Measurements from ENCODE around the gene ZBTB16. TPM values are rescaled to one million over a fixed set of nuclear protein-coding genes. Genes with fewer than 3 reads are reported as not detected.

ZBTB16 gene
- total RNA-seq, 3 donors from 2014 or later, result 236 to 358 (median 271) TPM

GRCh38 chr11:114054806-114055205 is 4.7 kb upstream of the ZBTB16 start:
- no peak for DNase-seq (ENCODE audit: low spot score in 2 of 2)
- intact Hi-C loops (cut with DNase I; ENCODE audit: low total_unique reads), result loop anchor here (10.0 kb wide), 1 partner anchor 200 kb away; no protein-coding TSS in a partner anchor
- no peaks in the 10 kb centered on the region for H3K9me3 ChIP-seq
- H3K36me3 ChIP-seq, result no peaks in the 10 kb centered on the region
- no peaks in the 10 kb centered on the region for H3K4me1 ChIP-seq
- TF ChIP-seq, protein P1, sequence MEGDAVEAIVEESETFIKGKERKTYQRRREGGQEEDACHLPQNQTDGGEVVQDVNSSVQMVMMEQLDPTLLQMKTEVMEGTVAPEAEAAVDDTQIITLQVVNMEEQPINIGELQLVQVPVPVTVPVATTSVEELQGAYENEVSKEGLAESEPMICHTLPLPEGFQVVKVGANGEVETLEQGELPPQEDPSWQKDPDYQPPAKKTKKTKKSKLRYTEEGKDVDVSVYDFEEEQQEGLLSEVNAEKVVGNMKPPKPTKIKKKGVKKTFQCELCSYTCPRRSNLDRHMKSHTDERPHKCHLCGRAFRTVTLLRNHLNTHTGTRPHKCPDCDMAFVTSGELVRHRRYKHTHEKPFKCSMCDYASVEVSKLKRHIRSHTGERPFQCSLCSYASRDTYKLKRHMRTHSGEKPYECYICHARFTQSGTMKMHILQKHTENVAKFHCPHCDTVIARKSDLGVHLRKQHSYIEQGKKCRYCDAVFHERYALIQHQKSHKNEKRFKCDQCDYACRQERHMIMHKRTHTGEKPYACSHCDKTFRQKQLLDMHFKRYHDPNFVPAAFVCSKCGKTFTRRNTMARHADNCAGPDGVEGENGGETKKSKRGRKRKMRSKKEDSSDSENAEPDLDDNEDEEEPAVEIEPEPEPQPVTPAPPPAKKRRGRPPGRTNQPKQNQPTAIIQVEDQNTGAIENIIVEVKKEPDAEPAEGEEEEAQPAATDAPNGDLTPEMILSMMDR (IDR thresholded peaks at IDR 0.05), result no peak
- TF ChIP-seq POLR2AphosphoS5 (IDR thresholded peaks at IDR 0.05), result no peak
- no peak for TF ChIP-seq POLR2A (IDR thresholded peaks at IDR 0.05)
- H3K4me3 ChIP-seq, result no peak overlapping the region
- no peaks in the 10 kb centered on the region for H3K27me3 ChIP-seq
- no peak overlapping the region for H3K27ac ChIP-seq

DNA sequence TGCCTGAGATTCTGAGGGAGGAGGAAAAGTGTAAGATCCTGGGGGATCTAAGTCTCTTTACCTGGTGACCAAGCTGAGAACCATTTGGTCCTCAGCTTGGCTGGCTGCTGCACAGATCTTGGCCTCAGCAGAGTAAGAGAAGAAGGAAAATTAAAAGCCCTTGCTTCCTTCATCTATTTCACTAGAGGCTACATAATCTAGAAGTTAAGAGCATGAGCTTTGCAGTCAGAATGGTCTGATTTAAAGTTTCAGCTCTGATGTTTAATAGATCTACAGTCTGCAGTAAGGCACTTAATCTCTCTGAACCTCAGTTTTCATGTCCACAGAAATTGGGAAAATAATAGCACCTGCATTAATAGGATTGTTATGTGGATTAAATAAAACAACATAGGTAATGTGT is 3.1 kb upstream of the ZBTB16 start:
- H3K4me3 ChIP-seq, result no peak overlapping the region
- no peak for DNase-seq (ENCODE audit: low spot score in 2 of 2)
- no peaks in the 10 kb centered on the region for H3K27me3 ChIP-seq
- no peaks in the 10 kb centered on the region for H3K4me1 ChIP-seq
- TF ChIP-seq POLR2AphosphoS5 (IDR thresholded peaks at IDR 0.05) (no peak), POLR2A (IDR thresholded peaks at IDR 0.05) (no peak)
- TF ChIP-seq, protein P1 (IDR thresholded peaks at IDR 0.05), result no peak
- no peaks in the 10 kb centered on the region for H3K9me3 ChIP-seq
- no peaks in the 10 kb centered on the region for H3K36me3 ChIP-seq
- H3K27ac ChIP-seq, result no peak overlapping the region
- intact Hi-C loops (cut with DNase I; ENCODE audit: low total_unique reads), result loop anchor here (10.0 kb wide), 1 partner anchor 198 kb away; no protein-coding TSS in a partner anchor

GRCh38 chr11:114057147-114057546 is 2.4 kb upstream of the ZBTB16 start:
- H3K27ac ChIP-seq, result no peak overlapping the region
- no peak overlapping the region for H3K4me3 ChIP-seq

DNA sequence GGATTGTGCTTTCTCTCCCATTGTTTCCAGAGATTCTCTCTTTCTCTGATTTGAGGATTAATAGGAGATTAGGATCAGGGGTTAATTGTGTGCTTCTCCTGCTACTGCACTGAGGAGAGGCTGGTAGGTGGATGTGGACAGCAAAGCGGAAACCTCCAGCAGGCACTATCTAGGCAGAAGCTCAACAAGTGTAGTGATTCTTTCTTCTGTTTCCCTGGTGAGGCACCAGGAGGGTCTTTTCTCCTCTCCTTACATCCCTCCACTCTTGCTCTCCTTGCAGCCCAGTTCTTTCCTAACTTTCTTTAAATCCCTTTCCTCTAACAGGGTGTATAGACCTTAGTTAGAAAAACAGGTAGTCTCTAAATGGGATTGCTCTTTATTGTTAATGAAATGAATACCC is 1.9 kb upstream of the ZBTB16 start:
- Histone ChIP-seq H3K9me3 (no peaks in the 10 kb centered on the region), H3K4me3 (no peak overlapping the region), H3K27ac (no peak overlapping the region), H3K36me3 (no peaks in the 10 kb centered on the region), H3K4me1 (peaks cover 0 to 5% of the 10 kb centered on the region in 2 donors), H3K27me3 (no peaks in the 10 kb centered on the region)
- DNase-seq (ENCODE audit: low spot score in 2 of 2), result peak in 1 of 2 donors; percentile 14
- TF ChIP-seq, protein P1 (IDR thresholded peaks at IDR 0.05), result no peak
- intact Hi-C loops (cut with DNase I; ENCODE audit: low total_unique reads), result loop anchor here (10.0 kb wide), 1 partner anchor 197 kb away; no protein-coding TSS in a partner anchor

More at GRCh38 chr11:114057147-114057546, 2.4 kb upstream of the ZBTB16 start:
- intact Hi-C loops (cut with DNase I; ENCODE audit: low total_unique reads), result loop anchor here (10.0 kb wide), 1 partner anchor 198 kb away; no protein-coding TSS in a partner anchor
- no peaks in the 10 kb centered on the region for H3K27me3 ChIP-seq
- H3K36me3 ChIP-seq, result no peaks in the 10 kb centered on the region
- DNase-seq (ENCODE audit: low spot score in 2 of 2), result peak in 1 of 2 donors; percentile 31
- H3K4me1 ChIP-seq, result peaks cover 0 to under 1% of the 10 kb centered on the region in 2 donors
- H3K9me3 ChIP-seq, result no peaks in the 10 kb centered on the region
- TF ChIP-seq POLR2A (IDR thresholded peaks at IDR 0.05), result no peak
- TF ChIP-seq, protein P1 (IDR thresholded peaks at IDR 0.05), result no peak
- TF ChIP-seq POLR2AphosphoS5 (IDR thresholded peaks at IDR 0.05), result no peak

- TF ChIP-seq, protein P1 (IDR thresholded peaks at IDR 0.05), result no peak
- no peak for TF ChIP-seq POLR2AphosphoS5 (IDR thresholded peaks at IDR 0.05)
- no peak for TF ChIP-seq POLR2A (IDR thresholded peaks at IDR 0.05)
- Histone ChIP-seq H3K27ac (peak overlapping the region; percentile 48 to 98), H3K9me3 (no peaks in the 10 kb centered on the region), H3K4me3 (peak overlapping the region; percentile 85 to 100 (median 94)), H3K36me3 (no peaks in the 10 kb centered on the region), H3K27me3 (no peaks in the 10 kb centered on the region), H3K4me1 (peaks cover 0 to 8% of the 10 kb centered on the region in 2 donors)
- peak in 1 of 2 donors; percentile 56 for DNase-seq (ENCODE audit: low spot score in 2 of 2)
- intact Hi-C loops (cut with DNase I; ENCODE audit: low total_unique reads), result loop anchor here (10.0 kb wide), 1 partner anchor 197 kb away; no protein-coding TSS in a partner anchor
Observed at GRCh38 chr11:114058026-114058706, 1.3 kb upstream of the ZBTB16 start.
